ENCODE results near the gene ZBTB8A. TPM values are rescaled to one million over a fixed set of nuclear protein-coding genes. Genes with fewer than 3 reads are reported as not detected.

ZBTB8A gene
- total RNA-seq, 1 donor from 2014 or later, result 10.7 TPM

- H3K36me3 Mint-ChIP-seq (ENCODE audit: unreplicated experiment), result peaks cover 1% of the 10 kb centered on the region
- TF ChIP-seq CTCF (IDR thresholded peaks at IDR 0.05), result no peak
- no peaks in the 10 kb centered on the region for H3K4me1 Mint-ChIP-seq (ENCODE audit: unreplicated experiment)
- no peaks in the 10 kb centered on the region for H3K27me3 Mint-ChIP-seq (ENCODE audit: unreplicated experiment)
- no peaks in the 10 kb centered on the region for H3K9me3 Mint-ChIP-seq (ENCODE audit: unreplicated experiment)
- DNase-seq (ENCODE audit: extremely low spot score, unreplicated experiment), result no peak
- H3K27ac Mint-ChIP-seq (ENCODE audit: unreplicated experiment), result no peak overlapping the region
- no peak overlapping the region for H3K4me3 Mint-ChIP-seq (ENCODE audit: unreplicated experiment)
Measured at GRCh38 chr1:32606565-32607371, 67.5 kb downstream of the ZBTB8A start.

GRCh38 chr1:32609180-32609579, 70.0 kb downstream of the ZBTB8A start:
- H3K9me3 Mint-ChIP-seq (ENCODE audit: unreplicated experiment), result no peaks in the 10 kb centered on the region
- no peaks in the 10 kb centered on the region for H3K27me3 Mint-ChIP-seq (ENCODE audit: unreplicated experiment)
- H3K27ac Mint-ChIP-seq (ENCODE audit: unreplicated experiment), result no peak overlapping the region
- no peaks in the 10 kb centered on the region for H3K36me3 Mint-ChIP-seq (ENCODE audit: unreplicated experiment)
- no peak overlapping the region for H3K4me3 Mint-ChIP-seq (ENCODE audit: unreplicated experiment)
- TF ChIP-seq CTCF (IDR thresholded peaks at IDR 0.05), result no peak
- no peak for DNase-seq (ENCODE audit: extremely low spot score, unreplicated experiment)
- peaks cover 7% of the 10 kb centered on the region for H3K4me1 Mint-ChIP-seq (ENCODE audit: unreplicated experiment)

- no peak overlapping the region for H3K27ac Mint-ChIP-seq (ENCODE audit: unreplicated experiment)
- H3K27me3 Mint-ChIP-seq (ENCODE audit: unreplicated experiment), result no peaks in the 10 kb centered on the region
- no peak for TF ChIP-seq CTCF (IDR thresholded peaks at IDR 0.05)
- peak overlapping the region; percentile 72 for H3K4me3 Mint-ChIP-seq (ENCODE audit: unreplicated experiment)
- H3K4me1 Mint-ChIP-seq (ENCODE audit: unreplicated experiment), result peaks cover 7% of the 10 kb centered on the region
- no peak for DNase-seq (ENCODE audit: extremely low spot score, unreplicated experiment)
- no peaks in the 10 kb centered on the region for H3K9me3 Mint-ChIP-seq (ENCODE audit: unreplicated experiment)
- peaks cover 3% of the 10 kb centered on the region for H3K36me3 Mint-ChIP-seq (ENCODE audit: unreplicated experiment)
Measured at GRCh38 chr1:32611859-32612188, 72.6 kb downstream of the ZBTB8A start.

GRCh38 chr1:32612189-32612881, 73.1 kb downstream of the ZBTB8A start:
- Mint-ChIP-seq H3K36me3 (ENCODE audit: unreplicated experiment) (peaks cover 3% of the 10 kb centered on the region), H3K4me1 (ENCODE audit: unreplicated experiment) (peaks cover 7% of the 10 kb centered on the region), H3K4me3 (ENCODE audit: unreplicated experiment) (peak overlapping the region; percentile 72), H3K9me3 (ENCODE audit: unreplicated experiment) (no peaks in the 10 kb centered on the region), H3K27ac (ENCODE audit: unreplicated experiment) (peak overlapping the region; percentile 33), H3K27me3 (ENCODE audit: unreplicated experiment) (no peaks in the 10 kb centered on the region)
- peak; percentile 88 for DNase-seq (ENCODE audit: extremely low spot score, unreplicated experiment)
- no peak for TF ChIP-seq CTCF (IDR thresholded peaks at IDR 0.05)

GRCh38 chr1:32613472-32613871, 74.2 kb downstream of the ZBTB8A start:
- H3K27me3 Mint-ChIP-seq (ENCODE audit: unreplicated experiment), result no peaks in the 10 kb centered on the region
- peaks cover 6% of the 10 kb centered on the region for H3K36me3 Mint-ChIP-seq (ENCODE audit: unreplicated experiment)
- H3K4me1 Mint-ChIP-seq (ENCODE audit: unreplicated experiment), result peaks cover 7% of the 10 kb centered on the region
- H3K27ac Mint-ChIP-seq (ENCODE audit: unreplicated experiment), result no peak overlapping the region
- no peak for DNase-seq (ENCODE audit: extremely low spot score, unreplicated experiment)
- no peaks in the 10 kb centered on the region for H3K9me3 Mint-ChIP-seq (ENCODE audit: unreplicated experiment)
- no peak for TF ChIP-seq CTCF (IDR thresholded peaks at IDR 0.05)
- H3K4me3 Mint-ChIP-seq (ENCODE audit: unreplicated experiment), result no peak overlapping the region
